HUES64 (cell line): ENCODE measurements around the gene KRT33A.

Experiments
- H3K27ac ChIP-seq: 2 replicates; pipeline ENCODE4 v1.7.0; 2013; ENCODE audit warnings: low read depth, low read length, inconsistent platforms
- H3K27me3 ChIP-seq: 2 replicates; pipeline ENCODE4 v1.6.1; 2013; ENCODE audit warnings: mild to moderate bottlenecking, low read length; ENCODE audit not compliant: insufficient read depth
- H3K36me3 ChIP-seq: 2 replicates; pipeline ENCODE4 v1.6.1; 2013; ENCODE audit warnings: mild to moderate bottlenecking, low read length; ENCODE audit not compliant: insufficient read depth
- H3K4me1 ChIP-seq: 2 replicates; pipeline ENCODE4 v1.6.1; 2013; ENCODE audit warnings: mild to moderate bottlenecking, low read length, moderate library complexity; ENCODE audit not compliant: insufficient read depth
- H3K4me3 ChIP-seq: 2 replicates; pipeline ENCODE4 v1.5.1; 2013; ENCODE audit warnings: mild to moderate bottlenecking, low read length, moderate library complexity
- H3K9ac ChIP-seq: 2 replicates; pipeline ENCODE4 v1.6.1; 2013; ENCODE audit warnings: mild to moderate bottlenecking, low read depth, low read length
- H3K9me3 ChIP-seq: 2 replicates; pipeline ENCODE4 v1.6.1; 2013; ENCODE audit warnings: low read depth, low read length; ENCODE audit not compliant: insufficient read depth
- WGBS: fragments of 150-250, 120-280 bp; methylation state at CpG from one replicate; pipeline ENCODE4 v1.1.7; 2013; ENCODE audit warnings: missing lambda C conversion rate; 5-methylcytosine and 5-hydroxymethylcytosine counted together

KRT33A gene

GRCh38 chr17:41327411-41328120 lies 23.1 kb downstream of the KRT33A start:
- no peak overlapping the region for H3K4me3 ChIP-seq
- WGBS, result 94% methylated on average over 8 of the region's 8 CpGs
- H3K27ac ChIP-seq, result no peak overlapping the region
- no peaks in the 10 kb centered on the region for H3K9me3 ChIP-seq
- no peaks in the 10 kb centered on the region for H3K36me3 ChIP-seq
- H3K9ac ChIP-seq, result no peak overlapping the region
- no peaks in the 10 kb centered on the region for H3K4me1 ChIP-seq
- H3K27me3 ChIP-seq, result no peaks in the 10 kb centered on the region

- H3K9ac ChIP-seq, result no peak overlapping the region
- no peaks in the 10 kb centered on the region for H3K27me3 ChIP-seq
- no peaks in the 10 kb centered on the region for H3K4me1 ChIP-seq
- no peak overlapping the region for H3K27ac ChIP-seq
- 90% methylated on average over 18 of the region's 18 CpGs for WGBS
- no peaks in the 10 kb centered on the region for H3K36me3 ChIP-seq
- H3K4me3 ChIP-seq, result no peak overlapping the region
- H3K9me3 ChIP-seq, result no peaks in the 10 kb centered on the region
These were observed 24.2 kb downstream of the KRT33A start for GRCh38 chr17:41326173-41327145.

- Histone ChIP-seq H3K9ac (no peak overlapping the region), H3K9me3 (no peaks in the 10 kb centered on the region), H3K27me3 (no peaks in the 10 kb centered on the region), H3K27ac (no peak overlapping the region), H3K4me3 (no peak overlapping the region), H3K36me3 (no peaks in the 10 kb centered on the region), H3K4me1 (no peaks in the 10 kb centered on the region)
- 87% methylated on average over 6 of the region's 6 CpGs for WGBS
These were observed 25.0 kb downstream of the KRT33A start for GRCh38 chr17:41325611-41326010.

GRCh38 chr17:41325126-41325525 lies 25.5 kb downstream of the KRT33A start:
- WGBS, result 90% methylated on average over 10 of the region's 10 CpGs
- H3K4me3 ChIP-seq, result no peak overlapping the region
- no peaks in the 10 kb centered on the region for H3K9me3 ChIP-seq
- H3K4me1 ChIP-seq, result no peaks in the 10 kb centered on the region
- no peaks in the 10 kb centered on the region for H3K36me3 ChIP-seq
- no peak overlapping the region for H3K9ac ChIP-seq
- no peak overlapping the region for H3K27ac ChIP-seq
- H3K27me3 ChIP-seq, result no peaks in the 10 kb centered on the region

GRCh38 chr17:41324180-41325075 lies 26.2 kb downstream of the KRT33A start:
- no peak overlapping the region for H3K9ac ChIP-seq
- no peak overlapping the region for H3K4me3 ChIP-seq
- no peaks in the 10 kb centered on the region for H3K36me3 ChIP-seq
- H3K27ac ChIP-seq, result no peak overlapping the region
- peaks cover under 1% of the 10 kb centered on the region; the same call in 1 of the 2 replicates for H3K9me3 ChIP-seq
- no peaks in the 10 kb centered on the region for H3K4me1 ChIP-seq
- 74% methylated on average over 16 of the region's 16 CpGs for WGBS
- no peaks in the 10 kb centered on the region for H3K27me3 ChIP-seq

- Histone ChIP-seq H3K9me3 (peaks cover 3% of the 10 kb centered on the region; the same call in 1 of the 2 replicates), H3K27ac (no peak overlapping the region), H3K36me3 (no peaks in the 10 kb centered on the region), H3K4me3 (no peak overlapping the region), H3K4me1 (no peaks in the 10 kb centered on the region), H3K9ac (no peak overlapping the region), H3K27me3 (no peaks in the 10 kb centered on the region)
- 92% methylated on average over 11 of the region's 11 CpGs for WGBS
These were observed 27.4 kb downstream of the KRT33A start for GRCh38 chr17:41322903-41323895.

GRCh38 chr17:41322094-41322902 lies 28.3 kb downstream of the KRT33A start:
- Histone ChIP-seq H3K9ac (no peak overlapping the region), H3K4me3 (no peak overlapping the region), H3K9me3 (peaks cover 3% of the 10 kb centered on the region; the same call in 1 of the 2 replicates), H3K27me3 (no peaks in the 10 kb centered on the region), H3K27ac (no peak overlapping the region), H3K4me1 (no peaks in the 10 kb centered on the region), H3K36me3 (no peaks in the 10 kb centered on the region)
- 52% methylated on average over 4 of the region's 5 CpGs for WGBS

- Histone ChIP-seq H3K4me3 (no peak overlapping the region), H3K9ac (no peak overlapping the region), H3K9me3 (peaks cover 3% of the 10 kb centered on the region; the same call in 1 of the 2 replicates), H3K27ac (no peak overlapping the region), H3K36me3 (no peaks in the 10 kb centered on the region), H3K4me1 (no peaks in the 10 kb centered on the region), H3K27me3 (no peaks in the 10 kb centered on the region)
- WGBS, result 35% methylated on average over 2 of the region's 2 CpGs
These were observed 32.4 kb downstream of the KRT33A start for GRCh38 chr17:41318231-41318630.

- H3K27ac ChIP-seq, result no peak overlapping the region
- H3K36me3 ChIP-seq, result no peaks in the 10 kb centered on the region
- WGBS, result 89% methylated on average over 16 of the region's 17 CpGs
- H3K4me1 ChIP-seq, result no peaks in the 10 kb centered on the region
- no peaks in the 10 kb centered on the region for H3K27me3 ChIP-seq
- no peak overlapping the region for H3K9ac ChIP-seq
- peaks cover 3% of the 10 kb centered on the region; the same call in 1 of the 2 replicates for H3K9me3 ChIP-seq
- H3K4me3 ChIP-seq, result no peak overlapping the region
These were observed 34.7 kb downstream of the KRT33A start for GRCh38 chr17:41315814-41316445.
